ENCODE data around the gene GOLIM4.
"Not testable (repeated sequence)": the region's sequence is repeated elsewhere in the genome, so short reads cannot be mapped to it uniquely, and the experiment has no call there.

Gene GOLIM4

DNA sequence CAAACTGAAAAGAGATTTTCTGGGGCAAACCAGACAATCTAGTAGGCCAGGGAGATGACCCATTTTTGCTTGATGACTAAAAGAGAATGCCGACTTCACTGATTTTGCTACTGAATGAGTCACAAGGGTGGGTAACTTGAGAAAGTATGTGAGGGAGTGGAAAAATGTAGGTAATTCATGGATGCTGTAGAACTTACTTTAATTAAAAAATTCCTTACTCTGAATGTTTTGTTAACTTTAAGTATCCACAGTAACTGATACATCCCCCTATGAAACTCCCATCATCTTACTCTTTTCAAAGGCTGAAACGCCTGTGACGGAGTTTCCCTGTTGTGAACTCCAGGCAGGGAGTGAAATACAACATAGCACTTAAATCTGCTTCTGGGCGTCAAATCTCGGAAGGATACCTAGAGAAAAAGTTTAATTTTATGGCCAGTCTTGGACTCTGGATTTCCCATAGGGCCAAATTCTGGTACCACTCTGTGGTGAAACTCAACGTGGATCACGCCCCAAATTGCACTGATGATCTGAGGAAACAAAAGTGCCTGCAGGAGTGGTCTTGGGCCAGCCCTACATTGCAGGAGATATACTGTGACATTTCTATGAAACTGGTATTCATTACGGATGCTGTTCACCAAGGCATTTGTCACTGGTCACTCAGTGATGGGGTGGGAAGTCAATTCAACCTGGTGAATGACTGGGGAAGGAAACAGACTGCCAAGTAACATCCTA is 24.0 kb downstream of the GOLIM4 start:
- no peak for DNase-seq

DNA sequence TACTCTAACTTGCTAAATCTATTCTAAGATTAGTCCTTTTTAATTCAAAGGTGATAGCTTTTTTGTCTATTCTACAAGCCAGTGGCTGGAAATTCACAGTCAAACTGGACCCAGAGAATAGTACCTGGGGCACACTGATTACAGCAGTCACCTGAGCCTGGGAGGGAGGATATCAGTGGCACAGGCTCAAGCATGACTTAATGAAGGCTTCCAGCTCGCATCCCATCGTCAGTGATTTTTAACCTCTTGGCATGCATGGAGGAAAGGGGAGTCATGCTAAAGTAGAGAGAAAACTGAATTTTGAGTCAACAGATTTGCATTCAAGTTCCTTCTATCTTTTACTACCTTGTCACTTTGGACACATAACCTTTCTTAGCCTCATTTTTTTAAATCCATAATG is 24.8 kb downstream of the GOLIM4 start:
- DNase-seq = no peak

DNA sequence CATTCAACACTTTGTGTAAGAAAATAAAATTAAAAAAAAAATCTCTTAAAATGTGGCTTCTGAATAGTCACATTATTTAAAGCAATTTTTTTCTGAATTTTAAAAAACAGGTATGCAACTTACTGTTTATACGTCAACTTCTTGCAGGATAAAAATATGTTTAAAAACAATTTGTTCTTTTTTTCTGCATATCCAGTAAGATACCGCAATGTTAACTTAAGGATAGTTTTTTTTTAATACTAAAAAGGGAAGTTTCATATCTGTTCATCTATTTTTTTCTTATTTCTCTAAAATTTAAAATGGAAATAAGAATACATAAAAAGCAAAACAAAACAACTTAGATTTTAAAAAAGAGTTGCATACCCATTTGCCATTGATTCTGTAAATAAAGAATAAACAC is 27.4 kb downstream of the GOLIM4 start:
- no peak for DNase-seq

DNA sequence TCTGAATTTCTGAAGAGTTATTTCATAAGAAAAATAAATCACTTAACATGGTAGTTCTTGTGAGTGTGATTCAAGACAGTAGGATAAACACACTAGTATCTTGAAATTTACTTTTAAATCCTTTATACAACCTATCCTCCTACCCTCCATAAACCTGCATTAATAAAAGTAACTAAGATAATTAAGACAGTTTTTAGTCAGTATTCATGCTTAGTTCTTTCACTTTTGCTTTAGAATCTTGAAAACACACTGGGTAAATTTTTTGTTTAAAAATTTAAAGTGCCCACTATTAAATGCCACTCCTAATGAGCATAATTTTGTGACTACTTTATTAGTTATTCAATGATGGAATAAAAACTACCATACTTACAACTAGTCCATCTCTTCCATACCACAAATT is 28.8 kb downstream of the GOLIM4 start:
- DNase-seq = no peak

DNA sequence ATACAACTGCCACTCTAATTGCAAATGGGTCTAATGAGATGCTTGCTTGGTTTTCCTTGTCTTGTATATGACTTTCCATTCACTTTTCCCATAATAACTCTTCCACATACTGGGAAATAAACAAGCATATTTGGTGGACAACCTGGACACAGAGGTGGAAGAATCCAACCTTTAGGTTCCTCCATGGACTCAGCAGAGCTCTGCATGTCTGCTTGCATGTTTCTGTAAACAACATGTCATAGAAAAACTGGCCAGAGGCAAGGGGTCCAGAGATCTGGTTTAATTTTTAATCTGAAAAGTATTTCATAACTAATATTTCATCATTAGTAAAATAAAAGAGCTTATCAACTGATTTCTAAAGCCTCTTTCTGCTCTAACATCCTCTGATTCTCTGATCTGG is 30.2 kb downstream of the GOLIM4 start:
- peak; percentile 31 for DNase-seq

DNA sequence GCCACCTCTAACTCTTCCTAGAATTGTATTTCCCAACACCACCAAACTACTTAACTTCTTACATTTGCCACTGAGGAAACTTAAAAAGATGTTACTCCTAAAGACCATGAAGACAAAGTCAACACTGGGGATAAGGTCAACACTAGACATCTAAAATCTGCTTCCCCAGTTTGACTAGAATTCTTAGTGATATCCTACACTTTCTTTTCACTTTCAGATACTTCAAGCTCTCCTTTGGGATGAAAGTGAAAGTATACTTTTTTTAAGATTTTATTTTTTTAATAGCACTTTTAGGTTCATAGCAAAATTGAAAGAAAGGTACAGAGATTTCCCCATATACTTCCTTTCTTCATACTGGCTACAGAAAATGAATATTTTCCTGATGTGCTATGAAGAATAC is 32.6 kb downstream of the GOLIM4 start:
- no peak for DNase-seq

DNA sequence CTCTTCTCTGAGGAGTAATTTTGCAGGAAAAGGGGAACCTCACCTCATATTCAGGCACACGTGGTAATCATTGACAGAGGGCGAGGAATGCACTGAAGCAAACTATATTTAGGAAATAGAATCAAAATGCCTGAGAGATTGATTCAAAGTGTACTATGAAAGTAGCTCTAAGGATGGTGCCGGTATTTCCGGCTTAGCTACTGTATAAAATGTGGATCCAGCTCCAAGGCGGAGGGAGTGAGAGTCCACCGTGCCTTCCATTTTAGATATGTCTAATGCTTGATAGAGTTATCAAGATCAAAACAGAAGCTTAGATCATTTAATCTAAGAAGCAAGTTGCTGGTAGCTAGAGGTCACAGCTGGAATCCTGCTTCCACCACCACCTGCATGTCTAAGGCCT is 33.0 kb downstream of the GOLIM4 start:
- no peak for DNase-seq

DNA sequence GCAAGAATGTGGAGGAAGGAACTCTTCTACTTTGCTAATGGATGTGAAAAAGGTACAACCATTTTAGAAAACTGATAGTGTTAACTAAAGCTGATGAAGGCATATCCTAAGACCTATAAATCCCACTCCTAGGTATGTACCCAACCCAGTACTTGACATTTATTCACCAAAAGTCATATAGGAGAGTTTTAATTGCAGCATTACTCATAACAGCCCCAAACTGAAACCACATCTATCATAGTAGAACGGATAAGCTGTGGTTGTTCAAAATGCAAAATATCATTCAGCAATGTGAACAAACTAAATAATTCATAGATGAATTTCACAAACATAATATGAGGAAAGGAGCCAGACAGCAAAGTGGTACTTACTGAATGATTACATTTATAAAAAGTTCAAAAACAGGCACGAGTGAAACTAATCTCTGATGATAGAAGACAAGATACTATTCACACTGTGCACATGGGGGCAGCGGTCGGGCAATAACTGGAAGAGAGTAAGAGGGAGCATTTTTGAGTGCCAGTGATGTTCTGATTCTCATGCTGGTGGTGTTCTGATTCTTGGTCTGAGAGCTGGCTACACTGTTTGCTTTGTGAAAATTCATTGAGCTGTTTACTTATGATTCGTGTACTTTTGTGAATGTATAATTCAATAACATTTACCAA is 34.3 kb downstream of the GOLIM4 start:
- no peak for DNase-seq

DNA sequence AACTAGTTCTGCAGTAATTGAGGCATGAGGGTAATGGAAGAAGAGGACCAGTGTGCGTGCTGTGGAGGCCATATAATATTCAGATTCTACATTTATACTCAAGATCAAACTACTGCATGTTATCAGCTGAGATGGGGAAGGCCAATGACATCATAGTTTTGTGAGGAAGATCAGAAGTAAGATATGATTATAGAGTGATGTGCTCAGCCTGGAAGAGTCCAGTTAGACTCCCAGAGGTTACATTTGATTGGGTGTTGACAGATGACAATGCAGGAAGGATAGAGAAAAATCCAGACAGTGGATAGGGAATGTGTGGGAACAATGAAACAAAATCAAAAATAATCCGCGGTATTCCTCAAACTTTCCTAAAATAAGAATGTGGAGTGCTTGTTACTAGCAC is 35.4 kb downstream of the GOLIM4 start:
- no peak for DNase-seq

DNA sequence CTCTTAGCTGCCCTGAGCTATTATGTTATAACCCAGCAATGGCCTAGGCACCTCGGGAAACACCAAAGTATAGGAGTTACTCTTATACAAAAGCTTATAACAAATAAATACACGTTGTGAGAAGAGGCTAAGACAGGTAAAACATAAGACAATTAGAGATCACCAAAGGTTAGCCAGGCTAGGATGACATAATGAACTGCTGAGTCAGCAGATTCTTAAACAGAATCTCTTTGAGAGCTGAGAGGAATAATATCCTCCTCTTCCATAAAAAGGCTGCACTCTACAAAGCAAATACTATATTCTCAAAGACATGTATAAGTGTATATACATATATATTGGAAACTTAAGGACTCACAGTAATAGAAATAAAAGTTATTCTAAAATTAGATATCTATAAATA is 37.2 kb downstream of the GOLIM4 start:
- no peak for DNase-seq

DNA sequence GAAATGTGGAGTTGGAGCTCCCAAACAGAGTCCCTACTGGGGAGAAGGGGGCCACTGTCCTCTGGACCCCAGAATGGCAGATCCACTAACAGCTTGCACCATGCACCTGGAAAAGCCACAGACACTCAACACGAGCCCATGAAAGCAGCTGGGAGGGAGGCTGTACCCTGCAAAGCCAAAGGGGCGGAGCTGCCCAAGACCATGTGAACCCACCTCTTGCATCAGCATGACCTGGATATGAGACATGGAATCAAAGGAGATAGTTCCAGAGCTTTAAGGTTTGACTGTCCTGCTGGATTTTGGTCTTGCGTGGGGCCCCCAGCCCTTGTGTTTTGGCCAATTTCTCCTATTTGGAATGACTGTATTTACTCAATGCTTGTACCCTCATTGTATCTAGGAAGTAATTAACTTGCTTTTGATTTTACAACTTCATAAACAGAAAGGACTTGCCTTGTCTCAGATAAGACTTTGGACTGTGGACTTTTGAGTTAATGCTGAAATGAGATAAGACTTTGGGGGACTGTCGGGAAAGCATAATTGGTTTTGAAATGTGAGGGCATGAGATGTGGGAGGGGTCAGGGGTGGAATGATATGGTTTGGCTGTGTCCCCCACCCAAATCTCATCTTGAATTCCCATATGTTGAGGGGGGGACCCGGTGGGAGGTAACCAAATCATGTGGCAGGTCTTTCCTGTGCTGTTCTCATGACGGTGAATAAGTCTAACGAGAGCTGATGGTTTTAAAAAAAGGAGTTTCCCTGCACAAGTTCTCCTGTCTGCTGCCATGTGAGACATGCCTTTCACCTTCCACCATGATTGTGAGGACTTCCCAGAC is 39.1 kb downstream of the GOLIM4 start:
- not testable (repeated sequence) for DNase-seq

DNA sequence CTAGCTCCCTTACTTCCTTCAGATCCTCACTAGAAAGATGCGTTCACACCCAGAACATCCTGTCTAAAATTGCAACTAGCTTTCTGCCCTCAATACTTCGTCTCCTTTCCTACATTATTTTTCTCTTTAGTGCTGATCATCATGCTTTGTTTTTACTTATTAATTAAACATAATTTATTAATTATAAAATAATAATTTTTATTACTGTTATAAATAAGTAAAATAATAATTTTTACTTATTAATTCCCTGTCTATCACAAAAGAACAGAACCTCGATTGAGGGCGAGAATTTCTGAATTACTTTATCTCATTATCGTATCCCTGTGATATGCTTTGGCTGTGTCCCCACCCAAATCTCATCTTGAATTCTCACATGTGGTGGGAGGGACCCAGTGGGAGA is 41.3 kb downstream of the GOLIM4 start:
- DNase-seq = no peak

DNA sequence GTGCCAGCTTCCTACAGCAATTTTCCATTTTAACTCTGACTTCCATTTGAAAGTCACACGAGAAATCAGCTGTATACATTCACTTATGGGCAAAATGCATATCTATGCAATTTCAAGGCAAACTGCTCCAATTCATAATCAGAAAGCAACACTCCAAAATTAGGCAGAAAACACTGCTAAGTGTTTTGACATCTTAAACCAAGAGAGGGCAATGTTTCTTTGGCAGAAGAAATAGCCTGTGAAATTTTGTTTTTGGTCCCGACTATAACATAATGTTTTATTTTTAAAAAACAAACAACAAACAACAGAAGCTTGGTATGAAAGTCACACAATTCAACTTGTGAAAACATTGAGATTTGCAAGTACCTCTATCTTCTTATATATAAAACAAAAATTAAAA is 42.6 kb downstream of the GOLIM4 start:
- DNase-seq = no peak

DNA sequence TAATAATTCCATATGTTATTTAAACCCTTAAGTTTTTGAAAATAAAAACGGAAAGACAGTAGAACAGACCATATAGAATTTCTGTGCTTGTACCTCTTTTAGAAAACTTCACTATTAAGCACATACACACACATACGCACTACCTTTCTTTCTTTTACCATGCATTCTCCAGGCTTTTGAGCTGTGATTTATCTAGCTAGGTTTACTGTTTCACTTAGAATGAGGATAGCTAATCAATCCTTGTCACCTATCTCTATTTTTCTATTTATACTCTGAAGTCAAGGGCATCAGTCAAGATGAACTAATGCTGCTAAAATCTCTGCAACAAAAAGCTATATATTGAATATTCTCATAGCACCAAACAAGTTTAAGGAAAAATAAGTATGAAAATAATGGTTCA is 43.2 kb downstream of the GOLIM4 start:
- peak; percentile 41 for DNase-seq

DNA sequence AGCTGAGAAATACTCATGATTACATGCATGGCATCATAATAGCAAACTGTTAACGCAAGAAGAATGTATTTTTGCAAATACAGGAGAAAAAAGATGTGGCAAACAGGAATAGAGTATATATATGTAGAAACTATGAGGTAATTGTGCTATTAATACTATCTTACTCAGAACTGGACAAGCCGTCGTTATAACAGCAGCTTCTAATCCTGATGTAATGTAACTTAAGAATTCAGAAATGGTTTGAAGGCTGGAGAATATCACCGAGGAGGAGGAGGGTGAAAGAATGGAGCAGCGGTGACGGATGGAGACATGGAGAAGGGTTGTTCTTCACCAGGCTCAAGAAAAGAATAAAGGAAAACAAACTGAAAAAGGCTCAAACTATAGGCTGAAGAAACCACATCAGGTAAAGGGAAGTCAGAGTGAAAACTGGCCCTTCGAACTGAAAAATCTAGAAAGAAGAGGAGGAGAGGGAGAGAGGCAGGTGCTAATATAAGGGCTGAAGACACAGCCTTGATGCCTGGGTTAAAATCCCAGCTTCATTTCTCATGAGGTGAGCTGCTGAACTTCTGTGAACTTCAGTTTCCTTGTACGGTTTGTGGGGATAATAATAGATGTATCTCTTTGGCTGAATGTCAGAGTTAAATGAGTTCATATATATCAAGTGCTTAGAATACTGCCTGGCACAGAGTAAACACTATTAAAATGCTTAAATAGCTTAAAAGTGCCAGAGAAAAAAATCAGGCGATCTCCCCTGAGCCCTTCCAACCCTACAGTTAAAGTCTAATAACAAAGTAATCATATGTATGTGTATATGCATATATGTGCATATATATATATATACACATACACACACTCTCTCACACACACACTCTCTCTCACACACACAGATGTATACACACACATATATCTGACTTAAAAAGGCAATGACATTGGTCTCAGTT is 43.9 kb downstream of the GOLIM4 start:
- DNase-seq = peak; percentile 73

DNA sequence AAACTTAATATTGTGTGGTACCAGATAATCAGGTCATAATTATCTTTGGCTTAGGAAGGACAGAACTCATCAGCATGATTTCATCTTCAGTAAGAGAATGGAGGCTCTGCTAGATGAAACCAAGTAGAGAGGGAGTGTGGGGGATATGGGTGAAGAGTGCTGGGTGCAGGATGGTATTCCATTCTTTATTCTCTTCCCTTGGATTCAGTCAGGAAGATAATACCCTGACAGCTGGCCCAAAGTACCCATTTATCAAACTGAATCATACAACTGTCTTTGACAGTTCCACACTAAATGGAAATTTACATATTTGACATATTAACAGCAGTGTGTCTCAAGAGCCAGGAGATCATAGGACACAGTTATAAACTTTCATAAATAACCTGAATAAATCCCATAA is 44.7 kb downstream of the GOLIM4 start:
- peak; percentile 97 for DNase-seq

DNA sequence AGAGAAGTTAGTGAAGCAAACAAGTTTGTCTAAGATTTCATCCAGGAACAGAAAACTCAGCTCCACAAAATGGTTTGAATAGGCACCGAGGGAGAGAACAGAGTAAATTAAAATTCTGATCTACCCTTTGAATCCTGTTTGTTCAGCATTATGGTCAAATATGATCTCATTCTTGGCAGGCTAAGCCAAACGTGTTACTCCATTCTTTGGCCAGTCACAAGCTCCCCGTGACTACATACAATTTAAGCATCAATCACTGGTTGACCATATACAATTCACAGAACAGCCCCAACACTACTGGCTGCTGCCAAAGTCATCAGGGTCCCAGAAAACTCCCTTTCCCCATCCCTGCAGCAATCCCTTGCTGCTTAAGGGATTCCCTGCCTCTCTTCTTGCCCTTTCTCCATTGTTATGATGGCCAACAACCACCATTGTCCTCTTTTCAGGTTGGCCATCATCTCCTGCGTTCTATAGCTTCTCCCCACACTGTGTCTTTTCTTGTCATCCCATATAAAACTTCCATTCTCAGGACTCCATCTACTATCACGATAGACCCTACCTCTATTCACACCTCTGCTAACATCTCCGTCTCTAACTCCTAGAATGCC is 46.3 kb downstream of the GOLIM4 start:
- DNase-seq = no peak

DNA sequence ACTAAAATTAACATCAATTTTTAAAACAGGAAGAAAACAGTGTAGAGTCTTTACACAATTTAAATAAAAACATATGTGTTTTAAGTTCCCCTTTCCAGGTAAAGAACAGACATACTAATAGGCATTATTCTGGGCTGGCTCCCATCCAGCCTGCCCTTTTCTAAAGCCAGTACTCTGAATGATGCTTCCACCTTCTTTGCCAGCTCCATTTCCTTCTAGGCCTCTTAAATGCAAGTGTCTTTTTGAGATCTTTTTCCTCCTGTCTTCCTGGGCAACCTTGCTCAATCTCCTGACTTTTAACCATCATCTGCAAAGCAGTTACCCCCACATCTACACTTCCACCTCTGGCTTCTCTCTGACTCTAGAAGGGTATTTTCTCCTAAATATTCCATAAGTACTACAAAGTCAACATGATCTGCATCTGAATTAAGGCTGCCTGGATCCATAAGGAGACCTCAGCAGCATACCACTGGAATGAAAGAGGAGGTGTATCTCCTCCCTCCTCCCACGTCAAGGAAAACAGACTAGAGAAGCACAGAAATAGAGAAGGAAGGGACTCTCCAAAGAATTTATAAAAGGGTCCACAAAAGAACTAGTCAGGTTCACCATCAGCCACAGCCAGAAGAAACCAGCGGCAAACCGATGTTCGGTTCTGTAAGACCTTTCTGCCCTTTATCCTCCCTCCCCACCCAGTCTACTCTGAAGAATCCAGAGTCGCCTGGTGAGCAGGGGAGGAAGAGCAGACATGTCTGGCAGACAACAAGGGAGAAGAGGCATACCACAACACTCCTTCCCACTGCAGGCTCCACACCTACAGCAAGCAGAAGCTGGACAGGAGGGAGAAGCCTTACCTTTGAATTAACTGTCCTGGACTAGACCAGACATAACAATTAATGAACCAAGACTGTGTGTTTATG is 47.1 kb downstream of the GOLIM4 start:
- DNase-seq = peak; percentile 12

DNA sequence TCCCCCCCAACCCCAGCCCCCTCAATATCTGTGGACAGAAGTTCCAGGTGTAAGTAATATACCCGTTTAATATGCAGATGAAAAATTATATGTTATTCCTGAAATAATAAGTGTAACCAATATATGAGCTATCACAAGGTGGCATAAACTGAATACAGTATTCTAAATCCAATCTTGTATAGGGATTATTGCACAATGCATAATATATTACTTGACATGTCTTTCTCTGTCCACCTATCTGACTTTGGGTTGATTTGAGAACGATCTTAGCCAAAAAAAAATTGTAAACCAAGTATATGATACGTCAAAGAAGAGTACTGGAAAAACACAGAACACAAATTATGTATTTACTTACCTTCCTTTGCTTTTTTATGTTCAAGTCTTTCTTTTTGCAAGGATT is 47.8 kb downstream of the GOLIM4 start:
- no peak for DNase-seq

DNA sequence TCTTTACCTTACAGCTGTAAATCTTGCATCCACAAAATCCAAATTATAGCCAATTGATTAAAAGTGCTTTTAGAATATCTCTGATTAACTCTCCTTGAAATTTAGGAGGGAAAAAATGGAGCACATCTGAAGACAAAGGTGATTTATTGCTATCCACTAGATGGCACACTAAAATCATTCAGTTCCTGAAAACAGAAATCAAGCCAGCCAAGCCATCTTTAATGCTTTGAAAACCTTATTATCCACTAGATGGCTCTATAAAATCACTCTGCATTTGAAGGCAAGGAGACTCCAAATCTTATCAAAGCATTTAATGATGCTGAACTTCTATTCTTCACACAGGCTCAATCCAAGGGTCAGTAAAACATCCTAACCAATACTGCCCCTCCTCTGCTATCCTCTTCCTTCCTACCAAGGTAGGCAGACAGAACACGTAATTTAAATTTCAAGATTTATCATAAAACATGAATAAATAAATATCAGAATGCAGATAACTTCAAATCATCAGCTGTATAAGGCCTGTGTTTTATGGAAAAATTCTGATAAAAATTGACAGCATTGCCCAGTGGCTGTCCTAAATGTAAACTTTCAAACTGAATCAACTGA is 48.4 kb downstream of the GOLIM4 start:
- peak; percentile 92 for DNase-seq

DNA sequence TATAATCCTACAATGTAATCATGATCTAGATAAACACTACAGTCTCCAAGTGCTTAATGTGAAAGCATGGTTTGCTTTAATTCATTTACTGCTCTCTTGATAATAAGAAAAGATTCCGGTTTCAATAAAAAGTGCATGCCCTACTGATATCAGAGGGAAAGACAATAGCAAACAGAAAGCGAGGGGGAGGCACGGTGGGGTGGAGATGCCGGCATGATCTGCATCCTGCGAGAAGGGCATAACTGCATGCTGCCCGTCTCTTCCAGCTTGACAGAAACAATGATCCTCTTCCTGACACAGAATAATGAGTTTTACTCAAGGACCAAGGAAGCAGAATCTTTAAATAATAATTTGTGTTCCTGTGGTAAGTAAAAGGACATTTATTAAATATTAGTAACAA is 51.7 kb downstream of the GOLIM4 start:
- DNase-seq = no peak

All from NCI-H2171 treated with DMSO at 0.1 percent for 48 hours (cell line).